ENCODE data around the gene SDR42E1. TPM values are rescaled to one million over a fixed set of nuclear protein-coding genes. Genes with fewer than 3 reads are reported as not detected.

SDR42E1 gene
- total RNA-seq, 1 experiment from 2014 or later = 17.4 TPM

GRCh38 chr16:82013139-82013538 lies 1.9 kb upstream of the SDR42E1 start:
- no peak for DNase-seq (ENCODE audit: low read depth, low spot score)
- Histone ChIP-seq H3K9me2 (ENCODE audit: insufficient read depth) (no peaks in the 10 kb centered on the region; the same call in 1 of the 2 replicates), H3K27me3 (ENCODE audit: insufficient read depth, low read length) (peaks cover 4% of the 10 kb centered on the region; the same call in 1 of the 2 replicates), H3K36me3 (ENCODE audit: control insufficient read depth in 1 of 2, insufficient read depth in 2 of 2, low read length in 2 of 2) (no peaks in the 10 kb centered on the region), H2AFZ (ENCODE audit: low read depth, low read length, poor library complexity, severe bottlenecking) (no peak overlapping the region), H3K9me3 (ENCODE audit: control insufficient read depth in 1 of 2, insufficient read depth in 1 of 2, low read depth in 1 of 2, low read length in 2 of 2) (peaks cover 6 to 16% of the 10 kb centered on the region in 2 experiments; a peak in 2 of 4 replicates), H4K20me1 (ENCODE audit: insufficient read depth) (no peaks in the 10 kb centered on the region), H3K27ac (ENCODE audit: low read depth, low read length) (no peak overlapping the region), H3K4me2 (ENCODE audit: low read length) (no peak overlapping the region), H3K9ac (ENCODE audit: low read length) (no peak overlapping the region), H3K79me2 (ENCODE audit: insufficient read depth, low read length) (peaks cover 11% of the 10 kb centered on the region; the same call in 1 of the 2 replicates), H3K4me3 (replicated peaks in 1 of 2; ENCODE audit: low read depth in 1 of 2, low read length in 2 of 2) (no peak overlapping the region), H3K4me1 (ENCODE audit: control insufficient read depth in 1 of 2, insufficient read depth in 2 of 2, low read length in 2 of 2) (peaks cover 0 to 20% of the 10 kb centered on the region in 2 experiments; a peak in 3 of 4 replicates)
- BruUV-seq (replicated peaks) = no TSS peak
- ATAC-seq = no peak
- CTCF ChIA-PET = interaction anchor here (1.1 to 1.4 kb wide), 2 partner anchors 10 to 16 kb away, joined by 3 to 4 read pairs; no protein-coding TSS in a partner anchor
- intact Hi-C loops (cut with micrococcal nuclease) = loop anchor here (5.0 kb wide), 1 partner anchor 159 kb away; the partner anchor contains the start of gene MPHOSPH6
- no peak for TF ChIP-seq EZH2 (IDR thresholded peaks at IDR 0.05)
- no peak for TF ChIP-seq YY1 (IDR thresholded peaks at IDR 0.05; ENCODE audit: extremely low read depth, insufficient replicate concordance, low read depth, low read length)
- TF ChIP-seq TCF7L2 (IDR thresholded peaks at IDR 0.05; ENCODE audit: borderline replicate concordance, extremely low read depth, insufficient read depth, insufficient read length) = no peak
- no peak for TF ChIP-seq SIN3A (IDR thresholded peaks at IDR 0.05; ENCODE audit: low read depth)
- TF ChIP-seq SP1 (IDR thresholded peaks at IDR 0.05; ENCODE audit: low read depth) = no peak
- TF ChIP-seq ZNF274 (IDR thresholded peaks at IDR 0.05; ENCODE audit: low read depth, low read length) = no peak
- no peak for TF ChIP-seq CEBPB (IDR thresholded peaks at IDR 0.05; ENCODE audit: low read depth)
- TF ChIP-seq REST (IDR thresholded peaks at IDR 0.05; ENCODE audit: low read depth) = no peak
- TF ChIP-seq CBX3 (IDR thresholded peaks at IDR 0.05; ENCODE audit: low read depth) = no peak
- RAD21 ChIA-PET (ENCODE audit: low non-redundant PET in 1 of 2, low total read pairs in 2 of 2, uncharacterized antibody in 2 of 2, unreplicated experiment in 2 of 2) = no interaction called here
- POLR2A ChIA-PET = interaction anchor here (0.8 kb wide), 1 partner anchor 16 kb away, joined by 3 read pairs; no protein-coding TSS in a partner anchor
